ENCODE results near the gene WNT4. TPM values are rescaled to one million over a fixed set of nuclear protein-coding genes. Genes with fewer than 3 reads are reported as not detected.

WNT4 gene
- total RNA-seq, 2 experiments from 2014 or later, result not detected

GRCh38 chr1:22174446-22175220 is 31.7 kb upstream of the WNT4 start:
- DNase-seq, result no peak
- Mint-ChIP-seq H3K9me3 (no peaks in the 10 kb centered on the region), H3K4me1 (peaks cover 1% of the 10 kb centered on the region), H3K27me3 (peaks cover 2% of the 10 kb centered on the region), H3K36me3 (ENCODE audit: low read depth) (no peaks in the 10 kb centered on the region), H3K27ac (no peak overlapping the region), H3K4me3 (no peak overlapping the region)
- POLR2A ChIA-PET, result no interaction called here
- CTCF ChIA-PET, result interaction anchor here (0.6 kb wide), 1 partner anchor 1328 kb away, joined by 4 read pairs; no protein-coding TSS in a partner anchor

GRCh38 chr1:22171951-22172715 is 29.2 kb upstream of the WNT4 start:
- H3K27me3 Mint-ChIP-seq, result no peaks in the 10 kb centered on the region
- DNase-seq, result no peak
- peaks cover 6% of the 10 kb centered on the region for H3K4me1 Mint-ChIP-seq
- H3K27ac Mint-ChIP-seq, result no peak overlapping the region
- ChIA-PET POLR2A (no interaction called here), CTCF (interaction anchor here (1.2 kb wide), 1 partner anchor 34 kb away, joined by 3 read pairs; no protein-coding TSS in a partner anchor)
- no peaks in the 10 kb centered on the region for H3K36me3 Mint-ChIP-seq (ENCODE audit: low read depth)
- H3K9me3 Mint-ChIP-seq, result no peaks in the 10 kb centered on the region
- H3K4me3 Mint-ChIP-seq, result no peak overlapping the region

- no peak overlapping the region for H3K4me3 Mint-ChIP-seq
- CTCF ChIA-PET, result interaction anchor here (1.2 kb wide), 1 partner anchor 64 kb away, joined by 3 read pairs; no protein-coding TSS in a partner anchor
- H3K36me3 Mint-ChIP-seq (ENCODE audit: low read depth), result no peaks in the 10 kb centered on the region
- peaks cover 5% of the 10 kb centered on the region for H3K4me1 Mint-ChIP-seq
- POLR2A ChIA-PET, result no interaction called here
- no peak overlapping the region for H3K27ac Mint-ChIP-seq
- H3K9me3 Mint-ChIP-seq, result no peaks in the 10 kb centered on the region
- no peaks in the 10 kb centered on the region for H3K27me3 Mint-ChIP-seq
- DNase-seq, result no peak
Measured at GRCh38 chr1:22169816-22170215, 26.9 kb upstream of the WNT4 start.

- no peak for DNase-seq
Measured at GRCh38 chr1:22168412-22168973, 25.6 kb upstream of the WNT4 start.

GRCh38 chr1:22166439-22166838 is 23.5 kb upstream of the WNT4 start:
- CTCF ChIA-PET, result no interaction called here
- Mint-ChIP-seq H3K27ac (no peak overlapping the region), H3K4me1 (peaks cover 5% of the 10 kb centered on the region), H3K27me3 (peaks cover 2% of the 10 kb centered on the region), H3K36me3 (ENCODE audit: low read depth) (no peaks in the 10 kb centered on the region), H3K4me3 (no peak overlapping the region), H3K9me3 (no peaks in the 10 kb centered on the region)
- DNase-seq, result no peak
- POLR2A ChIA-PET, result no interaction called here

More at GRCh38 chr1:22168412-22168973, 25.6 kb upstream of the WNT4 start:
- H3K27me3 Mint-ChIP-seq, result no peaks in the 10 kb centered on the region
- H3K4me1 Mint-ChIP-seq, result peaks cover 5% of the 10 kb centered on the region
- ChIA-PET CTCF (no interaction called here), POLR2A (no interaction called here)
- no peaks in the 10 kb centered on the region for H3K9me3 Mint-ChIP-seq
- H3K27ac Mint-ChIP-seq, result no peak overlapping the region
- H3K36me3 Mint-ChIP-seq (ENCODE audit: low read depth), result no peaks in the 10 kb centered on the region
- no peak overlapping the region for H3K4me3 Mint-ChIP-seq

GRCh38 chr1:22164841-22165808 is 22.2 kb upstream of the WNT4 start:
- no peak for DNase-seq
- POLR2A ChIA-PET, result no interaction called here
- no peaks in the 10 kb centered on the region for H3K36me3 Mint-ChIP-seq (ENCODE audit: low read depth)
- no peak overlapping the region for H3K4me3 Mint-ChIP-seq
- CTCF ChIA-PET, result no interaction called here
- H3K9me3 Mint-ChIP-seq, result no peaks in the 10 kb centered on the region
- no peak overlapping the region for H3K27ac Mint-ChIP-seq
- peaks cover 5% of the 10 kb centered on the region for H3K4me1 Mint-ChIP-seq
- peaks cover 2% of the 10 kb centered on the region for H3K27me3 Mint-ChIP-seq

GRCh38 chr1:22163564-22163963 is 20.7 kb upstream of the WNT4 start:
- Mint-ChIP-seq H3K36me3 (ENCODE audit: low read depth) (no peaks in the 10 kb centered on the region), H3K27ac (no peak overlapping the region), H3K27me3 (peaks cover 2% of the 10 kb centered on the region), H3K4me3 (no peak overlapping the region), H3K4me1 (peaks cover 3% of the 10 kb centered on the region), H3K9me3 (no peaks in the 10 kb centered on the region)
- POLR2A ChIA-PET, result no interaction called here
- CTCF ChIA-PET, result no interaction called here
- no peak for DNase-seq

GRCh38 chr1:22163137-22163536 is 20.2 kb upstream of the WNT4 start:
- Mint-ChIP-seq H3K27me3 (peaks cover 2% of the 10 kb centered on the region), H3K4me1 (no peaks in the 10 kb centered on the region), H3K36me3 (ENCODE audit: low read depth) (no peaks in the 10 kb centered on the region), H3K4me3 (no peak overlapping the region), H3K27ac (no peak overlapping the region), H3K9me3 (no peaks in the 10 kb centered on the region)
- no peak for DNase-seq
- ChIA-PET CTCF (no interaction called here), POLR2A (no interaction called here)

GRCh38 chr1:22159891-22160290 is 17.0 kb upstream of the WNT4 start:
- H3K4me1 Mint-ChIP-seq, result no peaks in the 10 kb centered on the region
- no peaks in the 10 kb centered on the region for H3K9me3 Mint-ChIP-seq

GRCh38 chr1:22158654-22159053 is 15.8 kb upstream of the WNT4 start:
- DNase-seq, result no peak
- H3K9me3 Mint-ChIP-seq, result no peaks in the 10 kb centered on the region
- no peak overlapping the region for H3K4me3 Mint-ChIP-seq
- no peaks in the 10 kb centered on the region for H3K36me3 Mint-ChIP-seq (ENCODE audit: low read depth)
- ChIA-PET POLR2A (no interaction called here), CTCF (interaction anchor here (0.6 to 1.1 kb wide), 2 partner anchors 36 to 718 kb away, joined by 3 read pairs; no protein-coding TSS in a partner anchor)
- H3K27me3 Mint-ChIP-seq, result peaks cover 2% of the 10 kb centered on the region
- no peak overlapping the region for H3K27ac Mint-ChIP-seq
- H3K4me1 Mint-ChIP-seq, result no peaks in the 10 kb centered on the region

More at GRCh38 chr1:22159891-22160290, 17.0 kb upstream of the WNT4 start:
- ChIA-PET POLR2A (no interaction called here), CTCF (interaction anchor here (1.1 kb wide), 1 partner anchor 34 kb away, joined by 3 read pairs; no protein-coding TSS in a partner anchor)
- no peaks in the 10 kb centered on the region for H3K36me3 Mint-ChIP-seq (ENCODE audit: low read depth)
- peaks cover 2% of the 10 kb centered on the region for H3K27me3 Mint-ChIP-seq
- DNase-seq, result no peak
- H3K27ac Mint-ChIP-seq, result no peak overlapping the region
- H3K4me3 Mint-ChIP-seq, result no peak overlapping the region

- Mint-ChIP-seq H3K27ac (no peak overlapping the region), H3K4me1 (no peaks in the 10 kb centered on the region), H3K4me3 (no peak overlapping the region), H3K27me3 (peaks cover 4% of the 10 kb centered on the region), H3K36me3 (ENCODE audit: low read depth) (no peaks in the 10 kb centered on the region), H3K9me3 (no peaks in the 10 kb centered on the region)
- ChIA-PET POLR2A (no interaction called here), CTCF (no interaction called here)
- no peak for DNase-seq
Measured at GRCh38 chr1:22157359-22157966, 14.6 kb upstream of the WNT4 start.

- Mint-ChIP-seq H3K4me1 (no peaks in the 10 kb centered on the region), H3K27me3 (peaks cover 11% of the 10 kb centered on the region), H3K36me3 (ENCODE audit: low read depth) (no peaks in the 10 kb centered on the region), H3K27ac (no peak overlapping the region), H3K4me3 (no peak overlapping the region), H3K9me3 (no peaks in the 10 kb centered on the region)
- ChIA-PET CTCF (no interaction called here), POLR2A (no interaction called here)
- no peak for DNase-seq
Measured at GRCh38 chr1:22155517-22155916, 12.6 kb upstream of the WNT4 start.
